ENCODE results near the gene EPM2AIP1. TPM values are rescaled to one million over a fixed set of nuclear protein-coding genes. Genes with fewer than 3 reads are reported as not detected.

EPM2AIP1 gene
- total and polyA plus RNA-seq, 9 of the 15 experiments (the other 6 are each of a cell fraction or from before 2014, with no cell fraction given): 6.7 to 44.8 (median 25.2) TPM

- TF ChIP-seq MGA (IDR thresholded peaks at IDR 0.05) (peak; percentile 93), VEZF1 (CRISPR knock-in tag; IDR thresholded peaks at IDR 0.05) (no peak), NELFE (IDR thresholded peaks at IDR 0.05; ENCODE audit: insufficient read depth, insufficient read length) (no peak), RBM14 (IDR thresholded peaks at IDR 0.05; ENCODE audit: borderline replicate concordance, insufficient read depth, low read depth, low read length) (0 out of 2 replicates have a peak, but pooled peaks have one; percentile 60), ZBTB2 (IDR thresholded peaks at IDR 0.05) (0 out of 2 replicates have a peak, but pooled peaks have one; percentile 58), ATF3 (IDR thresholded peaks at IDR 0.05) (no peak), ATF3 (CRISPR knock-in tag; conservative IDR thresholded peaks at IDR 0.05) (no peak), TCF3 (CRISPR knock-in tag; IDR thresholded peaks at IDR 0.05) (peak; percentile 42), ERF (CRISPR knock-in tag; IDR thresholded peaks at IDR 0.05) (peak; percentile 82), SMAD2 (IDR thresholded peaks at IDR 0.05; ENCODE audit: low read depth, low read length) (no peak), CTBP1 (IDR thresholded peaks at IDR 0.05; ENCODE audit: borderline replicate concordance) (peak; percentile 79), DIDO1 (tag; IDR thresholded peaks at IDR 0.05; ENCODE audit: low read depth) (no peak), MTA2 (IDR thresholded peaks at IDR 0.05; ENCODE audit: low read depth) (no peak)
These were observed at the start of gene EPM2AIP1 (continued) for GRCh38 chr3:36992806-36993325.
